Peyer's patch (tissue), 4 donors: ENCODE measurements around the gene ATF6.
"Not testable (repeated sequence)": the region's sequence is repeated elsewhere in the genome, so short reads cannot be mapped to it uniquely, and the experiment has no call there.

Experiments
- POLR2A ChIP-seq, 2 donors: fragments of 450-650 bp; IDR thresholded peaks; one replicate each; pipeline ENCODE4 v1.5.1; 2017; ENCODE audit warnings: antibody characterized with exemption in 2 of 2, mild to moderate bottlenecking in 2 of 2, moderate library complexity in 2 of 2
- TF ChIP-seq, protein P1 (sequence below), 6 experiments: fragments of 450-650 bp in 4 of 6; fragments of 200-600 bp in 2 of 6; sonication (generic) in 1 of 6; IDR thresholded peaks; one replicate each; pipeline ENCODE4 v1.5.1; 2017 to 2019; ENCODE audit warnings: antibody characterized with exemption in 6 of 6, mild to moderate bottlenecking in 3 of 6, moderate library complexity in 1 of 6

DNA sequence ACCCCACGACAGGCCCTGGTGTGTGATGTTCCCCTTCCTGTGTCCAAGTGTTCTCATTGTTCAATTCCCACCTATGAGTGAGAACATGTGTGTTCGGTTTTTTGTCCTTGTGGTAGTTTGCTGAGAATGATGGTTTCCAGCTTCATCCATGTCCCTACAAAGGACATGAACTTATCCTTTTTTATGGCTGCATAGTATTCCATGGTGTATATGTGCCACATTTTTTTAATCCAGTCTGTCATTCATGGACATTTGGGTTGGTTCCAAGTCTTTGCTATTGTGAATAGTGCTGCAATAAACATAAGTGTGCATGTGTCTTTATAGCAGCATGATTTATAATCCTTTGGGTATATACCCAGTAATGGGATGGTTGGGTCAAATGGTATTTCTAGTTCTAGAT, 43.1 kb downstream of the ATF6 start:
- TF ChIP-seq, protein P1, sequence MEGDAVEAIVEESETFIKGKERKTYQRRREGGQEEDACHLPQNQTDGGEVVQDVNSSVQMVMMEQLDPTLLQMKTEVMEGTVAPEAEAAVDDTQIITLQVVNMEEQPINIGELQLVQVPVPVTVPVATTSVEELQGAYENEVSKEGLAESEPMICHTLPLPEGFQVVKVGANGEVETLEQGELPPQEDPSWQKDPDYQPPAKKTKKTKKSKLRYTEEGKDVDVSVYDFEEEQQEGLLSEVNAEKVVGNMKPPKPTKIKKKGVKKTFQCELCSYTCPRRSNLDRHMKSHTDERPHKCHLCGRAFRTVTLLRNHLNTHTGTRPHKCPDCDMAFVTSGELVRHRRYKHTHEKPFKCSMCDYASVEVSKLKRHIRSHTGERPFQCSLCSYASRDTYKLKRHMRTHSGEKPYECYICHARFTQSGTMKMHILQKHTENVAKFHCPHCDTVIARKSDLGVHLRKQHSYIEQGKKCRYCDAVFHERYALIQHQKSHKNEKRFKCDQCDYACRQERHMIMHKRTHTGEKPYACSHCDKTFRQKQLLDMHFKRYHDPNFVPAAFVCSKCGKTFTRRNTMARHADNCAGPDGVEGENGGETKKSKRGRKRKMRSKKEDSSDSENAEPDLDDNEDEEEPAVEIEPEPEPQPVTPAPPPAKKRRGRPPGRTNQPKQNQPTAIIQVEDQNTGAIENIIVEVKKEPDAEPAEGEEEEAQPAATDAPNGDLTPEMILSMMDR (IDR thresholded peaks at IDR 0.05) = not testable (repeated sequence)
- TF ChIP-seq POLR2A (IDR thresholded peaks at IDR 0.05) = not testable (repeated sequence)
